ENCODE measurements around the gene EPHB6.

The EPHB6 gene

DNA sequence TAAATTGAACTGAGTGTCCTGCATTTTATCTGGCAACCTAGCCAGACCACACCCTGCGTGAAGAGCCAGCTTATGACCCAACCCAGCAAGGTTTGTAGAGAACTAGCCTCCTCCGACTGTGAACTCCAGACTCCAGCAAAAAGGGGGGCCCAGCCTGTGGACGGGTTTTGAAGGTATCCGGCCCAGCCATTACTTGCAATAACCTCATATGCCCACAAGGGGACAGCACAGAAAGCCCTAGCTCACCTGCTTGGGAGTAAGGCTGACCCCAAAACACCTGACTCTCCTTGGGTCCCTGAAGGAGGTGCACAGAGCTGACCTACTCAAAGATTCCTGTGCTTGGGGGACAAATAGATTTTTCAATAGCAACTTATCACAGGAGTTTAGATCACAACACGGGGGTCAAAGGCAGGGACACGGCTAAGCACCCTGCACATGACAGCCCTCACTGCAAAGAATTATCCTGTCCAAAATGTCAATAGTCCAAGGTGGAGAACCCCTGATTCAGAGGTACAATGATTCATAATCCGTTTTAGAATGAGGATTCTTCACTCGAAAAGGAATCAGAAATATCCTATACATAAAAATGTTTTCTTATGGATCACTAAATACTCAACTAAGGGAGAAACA is 26.1 kb downstream of the EPHB6 start:
- ChIA-PET POLR2A (no interaction called here), CTCF (interaction anchor here (0.6 to 5.0 kb wide), 33 partner anchors 9 to 1321 kb away, joined by 3 to 75 read pairs (median 3); partner anchors contain the start of genes EPHB6 and TAS2R40)
- no peaks in the 10 kb centered on the region for H3K4me1 ChIP-seq (ENCODE audit: control insufficient read depth, insufficient read depth, low read length)
- TF ChIP-seq, protein P1, sequence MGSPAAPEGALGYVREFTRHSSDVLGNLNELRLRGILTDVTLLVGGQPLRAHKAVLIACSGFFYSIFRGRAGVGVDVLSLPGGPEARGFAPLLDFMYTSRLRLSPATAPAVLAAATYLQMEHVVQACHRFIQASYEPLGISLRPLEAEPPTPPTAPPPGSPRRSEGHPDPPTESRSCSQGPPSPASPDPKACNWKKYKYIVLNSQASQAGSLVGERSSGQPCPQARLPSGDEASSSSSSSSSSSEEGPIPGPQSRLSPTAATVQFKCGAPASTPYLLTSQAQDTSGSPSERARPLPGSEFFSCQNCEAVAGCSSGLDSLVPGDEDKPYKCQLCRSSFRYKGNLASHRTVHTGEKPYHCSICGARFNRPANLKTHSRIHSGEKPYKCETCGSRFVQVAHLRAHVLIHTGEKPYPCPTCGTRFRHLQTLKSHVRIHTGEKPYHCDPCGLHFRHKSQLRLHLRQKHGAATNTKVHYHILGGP (tag by site-specific recombination; IDR thresholded peaks at IDR 0.05): no peak
- peak; percentile 34; the same call in 1 of the 2 replicates for TF ChIP-seq ZNF654 (tag by site-specific recombination; IDR thresholded peaks at IDR 0.05; ENCODE audit: low read depth)
- TF ChIP-seq ZNF560 (tag by site-specific recombination; IDR thresholded peaks at IDR 0.05; ENCODE audit: borderline replicate concordance): no peak
- no peak for TF ChIP-seq ZNF596 (tag by site-specific recombination; IDR thresholded peaks at IDR 0.05)
- TF ChIP-seq, protein P2, sequence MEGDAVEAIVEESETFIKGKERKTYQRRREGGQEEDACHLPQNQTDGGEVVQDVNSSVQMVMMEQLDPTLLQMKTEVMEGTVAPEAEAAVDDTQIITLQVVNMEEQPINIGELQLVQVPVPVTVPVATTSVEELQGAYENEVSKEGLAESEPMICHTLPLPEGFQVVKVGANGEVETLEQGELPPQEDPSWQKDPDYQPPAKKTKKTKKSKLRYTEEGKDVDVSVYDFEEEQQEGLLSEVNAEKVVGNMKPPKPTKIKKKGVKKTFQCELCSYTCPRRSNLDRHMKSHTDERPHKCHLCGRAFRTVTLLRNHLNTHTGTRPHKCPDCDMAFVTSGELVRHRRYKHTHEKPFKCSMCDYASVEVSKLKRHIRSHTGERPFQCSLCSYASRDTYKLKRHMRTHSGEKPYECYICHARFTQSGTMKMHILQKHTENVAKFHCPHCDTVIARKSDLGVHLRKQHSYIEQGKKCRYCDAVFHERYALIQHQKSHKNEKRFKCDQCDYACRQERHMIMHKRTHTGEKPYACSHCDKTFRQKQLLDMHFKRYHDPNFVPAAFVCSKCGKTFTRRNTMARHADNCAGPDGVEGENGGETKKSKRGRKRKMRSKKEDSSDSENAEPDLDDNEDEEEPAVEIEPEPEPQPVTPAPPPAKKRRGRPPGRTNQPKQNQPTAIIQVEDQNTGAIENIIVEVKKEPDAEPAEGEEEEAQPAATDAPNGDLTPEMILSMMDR (tag by site-specific recombination; IDR thresholded peaks at IDR 0.05): peak; percentile 10; the same call in 1 of the 2 replicates
- no peak for TF ChIP-seq ZNF843 (tag by site-specific recombination; IDR thresholded peaks at IDR 0.05)
- no peak for TF ChIP-seq ZBTB8A (tag by site-specific recombination; IDR thresholded peaks at IDR 0.05)
- TF ChIP-seq HOXC10 (CRISPR knock-in tag; IDR thresholded peaks at IDR 0.05): no peak
- no peak overlapping the region for H3K4me3 ChIP-seq (ENCODE audit: low read depth, low read length)
- H3K27ac ChIP-seq (ENCODE audit: extremely low read depth, low read depth, low read length): no peak overlapping the region
- no peaks in the 10 kb centered on the region for H3K9me3 ChIP-seq (ENCODE audit: control insufficient read depth, insufficient read depth, low read depth, low read length)
- H3K36me3 ChIP-seq (ENCODE audit: control insufficient read depth in 2 of 2, insufficient read depth in 1 of 2, low read length in 2 of 2): no peaks in the 10 kb centered on the region

DNA sequence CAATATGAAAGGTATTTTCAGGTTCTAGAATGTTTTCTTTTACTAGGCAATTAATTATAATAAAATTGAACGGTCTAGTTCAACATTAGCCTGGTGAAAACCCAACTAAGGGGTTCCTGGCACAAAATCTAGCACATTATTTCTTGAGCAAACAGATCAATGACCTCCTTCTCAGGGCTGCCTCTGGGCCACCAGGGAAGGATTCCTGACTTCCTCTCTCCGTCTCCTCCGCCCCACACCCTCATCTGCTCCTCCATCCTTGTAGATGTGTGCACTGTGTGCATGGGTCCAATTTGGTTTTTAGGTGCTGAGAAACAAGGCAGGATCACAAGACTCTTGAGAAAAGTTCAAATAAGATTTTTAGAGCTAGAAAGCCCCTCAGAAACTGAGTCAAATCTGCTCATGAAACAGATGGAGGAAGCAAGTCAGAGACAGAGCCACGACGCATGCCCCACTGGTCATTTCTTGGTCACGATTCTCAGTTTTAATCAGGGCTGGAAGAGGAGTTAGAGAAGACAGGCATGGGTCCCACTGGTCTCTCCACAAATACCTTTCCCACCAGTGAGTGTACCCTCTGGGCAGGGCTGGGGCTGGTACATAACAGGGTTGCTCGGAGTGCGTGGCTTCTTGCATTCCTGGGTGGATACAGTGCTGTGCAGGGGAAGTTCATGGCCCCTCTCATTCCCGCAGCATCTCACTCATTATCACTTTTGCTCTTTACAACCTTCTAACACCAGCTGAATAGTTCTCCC is 26.9 kb downstream of the EPHB6 start:
- POLR2A ChIA-PET: no interaction called here
- TF ChIP-seq, protein P3, sequence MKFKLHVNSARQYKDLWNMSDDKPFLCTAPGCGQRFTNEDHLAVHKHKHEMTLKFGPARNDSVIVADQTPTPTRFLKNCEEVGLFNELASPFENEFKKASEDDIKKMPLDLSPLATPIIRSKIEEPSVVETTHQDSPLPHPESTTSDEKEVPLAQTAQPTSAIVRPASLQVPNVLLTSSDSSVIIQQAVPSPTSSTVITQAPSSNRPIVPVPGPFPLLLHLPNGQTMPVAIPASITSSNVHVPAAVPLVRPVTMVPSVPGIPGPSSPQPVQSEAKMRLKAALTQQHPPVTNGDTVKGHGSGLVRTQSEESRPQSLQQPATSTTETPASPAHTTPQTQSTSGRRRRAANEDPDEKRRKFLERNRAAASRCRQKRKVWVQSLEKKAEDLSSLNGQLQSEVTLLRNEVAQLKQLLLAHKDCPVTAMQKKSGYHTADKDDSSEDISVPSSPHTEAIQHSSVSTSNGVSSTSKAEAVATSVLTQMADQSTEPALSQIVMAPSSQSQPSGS (tag by site-specific recombination; IDR thresholded peaks at IDR 0.05; ENCODE audit: low read depth): no peak
- no peak for TF ChIP-seq ZBTB8A (tag by site-specific recombination; IDR thresholded peaks at IDR 0.05)
- TF ChIP-seq ZNF175 (tag by site-specific recombination; IDR thresholded peaks at IDR 0.05): no peak
- TF ChIP-seq SP7 (tag by site-specific recombination; IDR thresholded peaks at IDR 0.05): no peak
- TF ChIP-seq GLI4 (tag by site-specific recombination; IDR thresholded peaks at IDR 0.05): no peak
- no peak for TF ChIP-seq ZNF221 (tag by site-specific recombination; IDR thresholded peaks at IDR 0.05; ENCODE audit: borderline replicate concordance)
- no peak for TF ChIP-seq ZNF571 (tag by site-specific recombination; IDR thresholded peaks at IDR 0.05)
- TF ChIP-seq OVOL3 (tag by site-specific recombination; IDR thresholded peaks at IDR 0.05): no peak

DNA sequence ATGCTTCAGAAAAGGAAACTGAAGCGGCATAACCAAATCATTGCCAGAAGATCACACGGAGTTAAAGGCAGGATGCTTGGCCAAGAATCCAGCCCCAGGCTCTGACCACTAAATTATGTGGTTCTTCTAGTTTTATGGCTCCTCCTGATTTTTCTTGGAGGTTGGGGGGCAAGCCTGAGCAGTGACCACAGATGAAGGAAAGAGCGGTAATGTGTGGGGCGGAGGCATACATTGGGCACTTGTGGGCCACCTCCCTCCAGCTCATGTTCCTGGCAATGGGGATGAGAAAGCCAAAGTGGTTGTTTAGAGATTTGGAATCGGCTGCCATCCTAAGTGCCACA is 27.4 kb downstream of the EPHB6 start:
- Histone ChIP-seq H3K4me1 (ENCODE audit: control insufficient read depth, insufficient read depth, low read length) (no peaks in the 10 kb centered on the region), H3K36me3 (ENCODE audit: control insufficient read depth in 2 of 2, insufficient read depth in 1 of 2, low read length in 2 of 2) (no peaks in the 10 kb centered on the region), H3K27ac (ENCODE audit: extremely low read depth, low read depth, low read length) (no peak overlapping the region), H3K4me3 (ENCODE audit: low read depth, low read length) (no peak overlapping the region), H3K9me3 (ENCODE audit: control insufficient read depth, insufficient read depth, low read depth, low read length) (no peaks in the 10 kb centered on the region)
- CTCF ChIA-PET: interaction anchor here (0.6 to 5.0 kb wide), 8 partner anchors 10 to 120 kb away, joined by 3 to 75 read pairs (median 7); partner anchors contain the start of gene EPHB6
- POLR2A ChIA-PET: no interaction called here
- TF ChIP-seq GLIS2 (tag by site-specific recombination; IDR thresholded peaks at IDR 0.05): no peak
- TF ChIP-seq ZNF555 (tag by site-specific recombination; conservative IDR thresholded peaks at IDR 0.05): no peak
- TF ChIP-seq, protein P4, sequence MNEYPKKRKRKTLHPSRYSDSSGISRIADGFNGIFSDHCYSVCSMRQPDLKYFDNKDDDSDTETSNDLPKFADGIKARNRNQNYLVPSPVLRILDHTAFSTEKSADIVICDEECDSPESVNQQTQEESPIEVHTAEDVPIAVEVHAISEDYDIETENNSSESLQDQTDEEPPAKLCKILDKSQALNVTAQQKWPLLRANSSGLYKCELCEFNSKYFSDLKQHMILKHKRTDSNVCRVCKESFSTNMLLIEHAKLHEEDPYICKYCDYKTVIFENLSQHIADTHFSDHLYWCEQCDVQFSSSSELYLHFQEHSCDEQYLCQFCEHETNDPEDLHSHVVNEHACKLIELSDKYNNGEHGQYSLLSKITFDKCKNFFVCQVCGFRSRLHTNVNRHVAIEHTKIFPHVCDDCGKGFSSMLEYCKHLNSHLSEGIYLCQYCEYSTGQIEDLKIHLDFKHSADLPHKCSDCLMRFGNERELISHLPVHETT (tag by site-specific recombination; IDR thresholded peaks at IDR 0.05): no peak
- TF ChIP-seq OSR2 (tag by site-specific recombination; IDR thresholded peaks at IDR 0.05): no peak
- no peak for TF ChIP-seq ZNF274 (IDR thresholded peaks at IDR 0.05; ENCODE audit: low read length)
- TF ChIP-seq ZNF274 (tag by site-specific recombination; IDR thresholded peaks at IDR 0.05; ENCODE audit: borderline replicate concordance): no peak
- no peak for TF ChIP-seq SP3 (tag by site-specific recombination; IDR thresholded peaks at IDR 0.05)
- TF ChIP-seq, protein P5, sequence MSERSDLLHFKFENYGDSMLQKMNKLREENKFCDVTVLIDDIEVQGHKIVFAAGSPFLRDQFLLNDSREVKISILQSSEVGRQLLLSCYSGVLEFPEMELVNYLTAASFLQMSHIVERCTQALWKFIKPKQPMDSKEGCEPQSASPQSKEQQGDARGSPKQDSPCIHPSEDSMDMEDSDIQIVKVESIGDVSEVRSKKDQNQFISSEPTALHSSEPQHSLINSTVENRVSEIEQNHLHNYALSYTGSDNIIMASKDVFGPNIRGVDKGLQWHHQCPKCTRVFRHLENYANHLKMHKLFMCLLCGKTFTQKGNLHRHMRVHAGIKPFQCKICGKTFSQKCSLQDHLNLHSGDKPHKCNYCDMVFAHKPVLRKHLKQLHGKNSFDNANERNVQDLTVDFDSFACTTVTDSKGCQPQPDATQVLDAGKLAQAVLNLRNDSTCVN (tag by site-specific recombination; optimal IDR thresholded peaks at IDR 0.05): no peak

More for the DNA sequence above, 26.9 kb downstream of the EPHB6 start:
- H3K27ac ChIP-seq (ENCODE audit: extremely low read depth, low read depth, low read length): no peak overlapping the region
- no peaks in the 10 kb centered on the region for H3K36me3 ChIP-seq (ENCODE audit: control insufficient read depth in 2 of 2, insufficient read depth in 1 of 2, low read length in 2 of 2)
- H3K9me3 ChIP-seq (ENCODE audit: control insufficient read depth, insufficient read depth, low read depth, low read length): no peaks in the 10 kb centered on the region
- no peak overlapping the region for H3K4me3 ChIP-seq (ENCODE audit: low read depth, low read length)
- H3K4me1 ChIP-seq (ENCODE audit: control insufficient read depth, insufficient read depth, low read length): no peaks in the 10 kb centered on the region
- CTCF ChIA-PET: interaction anchor here (0.6 to 5.0 kb wide), 27 partner anchors 10 to 1320 kb away, joined by 3 to 75 read pairs (median 4); partner anchors contain the start of genes EPHB6 and TAS2R40
